GM20431 (cell line): Measurements from ENCODE around the gene TBL3.
"Not testable (repeated sequence)": the region's sequence is repeated elsewhere in the genome, so short reads cannot be mapped to it uniquely, and the experiment has no call there.

Experiments used
- in situ Hi-C: fragments of 300-500 bp; cut with MseI, MboI; formaldehyde crosslinking; loops from one replicate; pipeline ENCODE4 v1.15.0; 2020; ENCODE audit warnings: low sequenced_read_pairs; ENCODE audit not compliant: unreplicated experiment

The TBL3 gene

DNA sequence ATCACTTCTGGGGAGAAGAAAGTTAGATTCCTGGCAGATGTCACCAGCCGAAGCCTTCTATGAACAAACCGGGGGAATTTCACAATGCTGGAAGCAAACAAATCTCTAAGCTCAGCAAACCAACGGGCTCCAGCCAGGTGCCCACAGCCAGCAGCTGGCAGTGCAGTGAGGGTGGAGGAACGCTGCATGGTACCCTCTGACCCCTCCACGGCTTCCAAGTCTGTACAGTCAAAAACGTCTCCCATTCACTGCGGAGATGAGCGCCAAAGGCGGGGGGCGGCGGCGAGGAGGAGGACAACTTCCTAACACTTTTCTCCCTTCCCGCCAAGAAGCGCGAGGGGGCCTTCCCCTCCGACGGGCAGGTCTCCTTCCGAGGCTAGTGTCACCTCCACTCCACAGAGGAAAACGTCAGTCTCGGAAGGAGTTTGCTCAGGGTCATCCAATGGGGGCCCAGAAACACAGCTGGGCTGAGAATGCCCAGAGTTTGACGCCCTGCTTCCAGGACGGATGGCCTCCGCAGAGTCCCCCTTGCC is 36.8 kb downstream of the TBL3 start:
- in situ Hi-C loops = no loop called here

- in situ Hi-C loops = no loop called here
Measured at GRCh38 chr16:2009164-2009711, 37.4 kb downstream of the TBL3 start.

- in situ Hi-C loops = no loop called here
Measured at GRCh38 chr16:2009791-2010510, 38.1 kb downstream of the TBL3 start, which contains the start of gene ZNF598. Gene ZNF598 (minus strand): TSS chr16:2009821.

DNA sequence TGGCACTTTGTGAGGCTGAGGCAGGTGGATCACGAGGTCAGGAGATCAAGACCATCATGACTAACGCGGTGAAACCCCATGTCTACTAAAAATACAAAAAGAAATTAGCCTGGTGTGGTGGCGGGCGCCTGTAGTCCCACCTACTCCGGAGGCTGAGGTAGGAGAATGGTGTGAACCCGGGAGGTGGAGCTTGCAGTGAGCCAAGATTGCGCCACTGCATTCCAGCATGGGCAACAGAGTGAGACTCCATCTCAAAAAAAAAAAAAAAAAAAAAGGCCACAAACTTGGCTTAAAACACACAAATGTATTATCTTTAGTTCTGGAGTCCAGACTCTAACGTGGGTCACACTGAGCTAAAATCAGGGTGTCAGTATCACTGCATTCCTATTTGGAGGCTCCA is 39.9 kb downstream of the TBL3 start:
- in situ Hi-C loops = not testable (repeated sequence)

DNA sequence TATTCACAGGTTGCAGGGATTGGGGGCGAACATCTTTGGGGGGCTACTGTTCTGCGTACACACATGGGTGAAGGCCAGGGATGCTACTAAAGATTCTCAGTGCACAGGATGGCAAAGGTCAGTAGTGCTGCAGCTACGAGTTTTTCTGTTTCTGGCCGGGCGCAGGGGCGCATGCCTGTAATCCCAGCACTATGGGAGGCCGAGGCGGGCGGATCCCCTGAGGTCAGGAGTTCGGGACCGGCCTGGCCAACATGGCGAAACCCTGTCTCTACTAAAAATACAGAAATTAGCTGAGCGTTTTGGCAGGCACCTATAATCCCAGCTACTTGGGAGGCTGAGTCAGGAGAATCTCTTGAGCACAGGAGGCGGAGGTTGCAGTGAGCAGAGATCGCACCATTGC is 41.7 kb downstream of the TBL3 start:
- in situ Hi-C loops = no loop called here

GRCh38 chr16:2015117-2015946 is 43.5 kb downstream of the TBL3 start:
- in situ Hi-C loops = no loop called here

DNA sequence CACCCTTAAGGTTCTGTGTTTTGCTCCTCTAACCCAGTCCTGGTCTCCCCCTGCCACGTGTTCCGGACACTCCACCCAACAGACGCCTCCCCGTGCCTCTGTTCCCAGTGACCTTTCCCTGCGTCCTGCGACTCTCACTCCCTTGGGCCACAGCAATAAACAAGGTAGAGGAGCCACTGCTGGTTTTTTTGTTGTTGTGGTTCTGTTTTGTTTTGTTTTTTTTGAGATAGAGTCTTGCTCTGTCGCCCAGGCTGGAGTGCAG is 44.0 kb downstream of the TBL3 start:
- in situ Hi-C loops = no loop called here

- in situ Hi-C loops = no loop called here
Measured at GRCh38 chr16:2016407-2016922, 44.6 kb downstream of the TBL3 start.

DNA sequence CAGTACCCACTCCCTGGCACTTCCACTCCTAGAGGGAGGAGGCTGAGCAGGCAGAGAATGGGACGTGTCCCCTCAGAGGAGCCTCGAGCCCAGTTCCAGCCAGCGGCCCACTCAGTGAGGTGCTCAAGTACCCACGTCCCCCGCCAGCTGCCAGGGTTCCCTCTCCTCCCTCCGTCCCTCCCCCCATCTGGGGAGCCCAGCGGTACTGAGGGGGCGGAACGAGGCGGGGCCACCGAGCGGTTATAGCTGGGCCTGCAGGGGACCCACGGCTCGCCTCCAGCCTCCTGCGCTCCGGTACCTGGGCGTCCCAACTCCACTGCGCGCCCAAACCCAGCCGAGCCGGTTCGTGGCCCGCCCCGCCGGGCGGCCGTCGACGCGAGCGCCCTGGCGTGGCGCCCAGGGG is 47.7 kb downstream of the TBL3 start, which contains the start of gene NPW:
Gene NPW (plus strand): TSS at position 268 of the 403 bp plus-strand sequence.
- in situ Hi-C loops = no loop called here

GRCh38 chr16:2019921-2020831 is 48.3 kb downstream of the TBL3 start:
- in situ Hi-C loops = loop anchor here (10.0 kb wide), 1 partner anchor 125 kb away; the partner anchor contains the start of gene RAB26

GRCh38 chr16:2022723-2023091 is 50.9 kb downstream of the TBL3 start:
- in situ Hi-C loops = loop anchor here (10.0 kb wide), 1 partner anchor 122 kb away; the partner anchor contains the start of gene RAB26

DNA sequence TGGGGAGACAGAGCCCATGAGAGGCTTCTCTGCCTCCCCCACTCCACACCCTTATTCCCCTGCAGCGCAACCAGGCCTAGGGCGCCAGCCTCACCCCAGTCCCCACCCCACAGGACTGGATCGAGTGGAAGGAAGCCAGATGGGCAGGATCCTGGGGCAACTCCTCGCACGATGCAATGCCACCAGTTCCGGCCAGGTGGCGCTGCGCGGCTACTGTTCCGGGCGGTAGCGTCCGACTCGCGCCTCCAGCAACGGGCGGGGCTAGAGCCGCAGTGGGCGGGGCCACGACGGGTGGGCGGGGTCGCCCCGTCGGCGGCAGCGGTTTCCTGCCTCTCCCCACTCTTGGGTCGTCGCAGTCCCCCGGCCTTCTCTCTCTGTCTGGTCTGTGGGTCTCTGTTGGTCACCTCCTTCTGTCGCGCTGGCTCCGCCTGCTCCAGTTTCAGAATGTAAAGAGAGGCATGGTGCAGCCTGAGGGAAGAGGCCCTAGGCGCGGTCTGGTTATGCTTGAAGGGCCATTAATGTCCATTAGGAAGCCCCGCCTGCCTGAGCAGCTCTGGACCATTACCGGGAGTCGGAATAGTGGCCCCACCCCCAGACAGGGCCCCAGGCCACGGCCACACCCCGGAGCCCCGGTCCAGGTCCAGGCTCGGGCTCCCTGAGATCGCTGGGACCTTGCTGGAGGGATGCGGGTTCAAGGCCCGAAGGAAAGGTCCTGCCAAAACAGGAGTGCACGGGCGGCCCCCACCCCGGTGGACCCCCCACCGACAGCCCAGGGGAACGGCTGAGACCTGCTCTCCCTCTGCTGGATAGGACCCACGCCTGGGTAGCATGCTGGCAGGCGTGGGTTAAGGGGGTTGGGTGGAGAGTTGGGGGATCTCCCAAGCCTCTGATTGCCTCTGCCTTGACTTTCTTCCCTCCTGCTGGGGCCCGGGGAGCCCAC is 51.5 kb downstream of the TBL3 start:
- in situ Hi-C loops = loop anchor here (10.0 kb wide), 1 partner anchor 121 kb away; the partner anchor contains the start of gene RAB26

- in situ Hi-C loops = loop anchor here (10.0 kb wide), 1 partner anchor 121 kb away; the partner anchor contains the start of gene RAB26
Measured at GRCh38 chr16:2024032-2024420, 52.2 kb downstream of the TBL3 start.

DNA sequence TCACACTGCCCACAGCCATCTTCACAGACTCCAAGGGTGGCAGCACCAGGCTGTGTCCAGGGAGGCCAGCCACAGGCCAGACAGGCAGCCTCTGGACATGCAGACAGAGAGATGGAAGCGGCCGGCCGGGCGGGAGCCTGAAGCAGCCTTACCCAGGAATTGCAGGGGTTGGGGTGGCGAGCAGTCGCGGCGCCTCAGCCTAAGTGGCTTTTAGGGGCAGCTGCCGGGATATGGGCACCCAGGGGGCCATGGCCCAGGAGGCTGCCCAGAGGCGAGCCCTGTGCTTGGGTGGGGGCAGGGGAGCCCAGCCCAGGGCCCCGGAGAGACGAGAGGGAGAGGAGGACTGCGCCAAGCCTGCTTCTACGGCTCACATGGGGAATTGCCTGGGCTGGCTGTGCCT is 53.4 kb downstream of the TBL3 start:
- in situ Hi-C loops = loop anchor here (10.0 kb wide), 1 partner anchor 120 kb away; the partner anchor contains the start of gene RAB26

- in situ Hi-C loops = loop anchor here (10.0 kb wide), 1 partner anchor 119 kb away; the partner anchor contains the start of gene RAB26
Measured at GRCh38 chr16:2025878-2026460, 54.1 kb downstream of the TBL3 start.

- in situ Hi-C loops = loop anchor here (10.0 kb wide), 1 partner anchor 118 kb away; the partner anchor contains the start of gene RAB26
Measured at GRCh38 chr16:2026461-2027023, 54.7 kb downstream of the TBL3 start, which contains the start of gene NHERF2. Gene NHERF2 (plus strand): TSS chr16:2026902. CDS start chr16:2027006, 104 bp downstream.
